ENCODE measurements around the gene STX1B. TPM values are rescaled to one million over a fixed set of nuclear protein-coding genes. Genes with fewer than 3 reads are reported as not detected.
"Not testable (repeated sequence)": the region's sequence is repeated elsewhere in the genome, so short reads cannot be mapped to it uniquely, and the experiment has no call there.

STX1B gene
- total and polyA plus RNA-seq, 9 donors: 0.66 to 2.9 (median 1.6) TPM

DNA sequence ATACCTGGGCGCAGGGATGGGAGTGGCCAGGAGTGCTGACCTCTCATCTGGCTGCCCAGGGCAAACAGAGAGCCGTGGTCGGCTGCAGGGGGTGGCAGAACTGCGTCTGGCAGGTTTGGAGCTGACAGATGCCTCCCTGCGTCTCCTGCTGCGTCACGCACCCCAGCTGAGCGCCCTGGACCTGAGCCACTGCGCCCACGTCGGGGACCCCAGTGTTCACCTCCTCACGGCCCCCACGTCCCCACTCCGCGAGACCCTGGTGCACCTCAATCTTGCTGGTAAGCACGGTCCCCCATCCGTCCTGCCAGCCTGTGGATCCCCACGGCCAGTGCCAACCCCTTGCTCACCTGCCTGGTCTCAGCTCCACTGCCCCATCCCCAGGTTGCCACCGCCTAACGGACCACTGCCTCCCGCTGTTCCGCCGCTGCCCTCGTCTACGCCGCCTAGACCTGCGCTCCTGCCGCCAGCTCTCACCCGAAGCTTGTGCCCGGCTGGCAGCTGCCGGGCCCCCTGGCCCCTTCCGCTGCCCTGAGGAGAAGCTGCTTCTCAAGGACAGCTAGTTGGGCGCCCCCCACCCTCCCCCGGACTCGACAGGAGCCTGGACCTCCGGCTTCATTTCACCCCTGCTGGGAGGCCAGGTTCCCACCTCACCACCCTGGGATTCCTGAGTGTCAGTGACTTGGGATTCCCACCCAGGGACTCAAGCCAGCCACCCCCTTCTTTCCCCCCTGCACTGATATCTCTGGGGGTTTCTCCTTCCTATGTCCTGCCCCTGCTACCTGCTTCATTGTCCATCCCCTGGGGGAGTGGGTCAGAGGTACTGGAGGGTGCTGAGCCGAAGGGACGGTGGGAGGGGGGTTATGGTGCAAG lies 63.5 kb downstream of the STX1B start:
- WGBS (ENCODE audit: insufficient coverage): 83% methylated on average over 29 of the region's 38 CpGs
- peak; percentile 54 for DNase-seq

GRCh38 chr16:30944352-30944751 lies 66.1 kb downstream of the STX1B start:
- peaks cover 40% of the 10 kb centered on the region for H3K36me3 ChIP-seq (ENCODE audit: control insufficient read depth, insufficient read depth, low read length)
- H3K27ac ChIP-seq (ENCODE audit: low read length): no peak overlapping the region
- no peaks in the 10 kb centered on the region for H3K27me3 ChIP-seq (ENCODE audit: control insufficient read depth, insufficient read depth, low read length)

More for the DNA sequence above, 63.5 kb downstream of the STX1B start:
- Histone ChIP-seq H3K27me3 (ENCODE audit: control insufficient read depth, insufficient read depth, low read length) (no peaks in the 10 kb centered on the region), H3K27ac (ENCODE audit: low read length) (no peak overlapping the region), H3K4me3 (ENCODE audit: low read length) (no peak overlapping the region), H3K36me3 (ENCODE audit: control insufficient read depth, insufficient read depth, low read length) (peaks cover 28% of the 10 kb centered on the region), H3K9me3 (replicated peaks; ENCODE audit: control insufficient read depth, low read depth, low read length) (no peaks in the 10 kb centered on the region), H3K4me1 (ENCODE audit: control insufficient read depth, insufficient read depth, low read length) (peaks cover 40% of the 10 kb centered on the region)

DNA sequence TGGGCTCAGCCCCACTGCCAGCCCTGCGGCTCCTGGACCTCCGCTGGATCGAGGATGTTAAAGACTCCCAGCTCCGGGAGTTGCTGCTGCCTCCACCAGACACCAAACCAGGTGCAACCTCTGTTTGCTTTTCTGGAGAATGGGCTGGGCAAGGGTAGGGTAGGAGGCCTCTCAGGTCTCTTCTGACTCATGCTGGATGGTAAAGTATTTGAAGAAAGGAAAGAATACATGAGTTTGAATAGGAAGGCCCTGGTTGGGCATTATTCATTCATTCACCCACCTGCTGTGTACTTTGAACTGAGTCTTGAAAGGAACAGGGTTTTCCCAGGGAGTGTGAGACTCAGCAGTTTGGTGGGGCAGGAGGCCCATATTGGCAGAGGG lies 68.0 kb downstream of the STX1B start:
- Histone ChIP-seq H3K4me3 (ENCODE audit: low read length) (no peak overlapping the region), H3K27ac (ENCODE audit: low read length) (no peak overlapping the region), H3K36me3 (ENCODE audit: control insufficient read depth, insufficient read depth, low read length) (peaks cover 42% of the 10 kb centered on the region), H3K27me3 (ENCODE audit: control insufficient read depth, insufficient read depth, low read length) (no peaks in the 10 kb centered on the region), H3K4me1 (ENCODE audit: control insufficient read depth, insufficient read depth, low read length) (peaks cover 15% of the 10 kb centered on the region), H3K9me3 (replicated peaks; ENCODE audit: control insufficient read depth, low read depth, low read length) (no peaks in the 10 kb centered on the region)
- no peak for DNase-seq
- 88% methylated on average over 2 of the region's 4 CpGs for WGBS (ENCODE audit: insufficient coverage)

More at GRCh38 chr16:30944352-30944751, 66.1 kb downstream of the STX1B start:
- Histone ChIP-seq H3K4me3 (ENCODE audit: low read length) (no peak overlapping the region), H3K4me1 (ENCODE audit: control insufficient read depth, insufficient read depth, low read length) (peaks cover 24% of the 10 kb centered on the region), H3K9me3 (replicated peaks; ENCODE audit: control insufficient read depth, low read depth, low read length) (no peaks in the 10 kb centered on the region)
- no peak for DNase-seq

GRCh38 chr16:30941600-30942425 lies 68.6 kb downstream of the STX1B start:
- Histone ChIP-seq H3K27ac (ENCODE audit: low read length) (peak overlapping the region; percentile 20), H3K36me3 (ENCODE audit: control insufficient read depth, insufficient read depth, low read length) (peaks cover 48% of the 10 kb centered on the region), H3K9me3 (replicated peaks; ENCODE audit: control insufficient read depth, low read depth, low read length) (no peaks in the 10 kb centered on the region), H3K27me3 (ENCODE audit: control insufficient read depth, insufficient read depth, low read length) (no peaks in the 10 kb centered on the region), H3K4me1 (ENCODE audit: control insufficient read depth, insufficient read depth, low read length) (peaks cover 16% of the 10 kb centered on the region), H3K4me3 (ENCODE audit: low read length) (no peak overlapping the region)
- peak; percentile 69 for DNase-seq
- WGBS (ENCODE audit: insufficient coverage): 25% methylated on average over 14 of the region's 15 CpGs

GRCh38 chr16:30939571-30939970 lies 70.9 kb downstream of the STX1B start:
- H3K27me3 ChIP-seq (ENCODE audit: control insufficient read depth, insufficient read depth, low read length); H3K27ac ChIP-seq (ENCODE audit: low read length); DNase-seq; H3K9me3 ChIP-seq (replicated peaks; ENCODE audit: control insufficient read depth, low read depth, low read length); H3K4me3 ChIP-seq (ENCODE audit: low read length): not testable (repeated sequence)
- H3K36me3 ChIP-seq (ENCODE audit: control insufficient read depth, insufficient read depth, low read length): peaks cover 56% of the 10 kb centered on the region
- H3K4me1 ChIP-seq (ENCODE audit: control insufficient read depth, insufficient read depth, low read length): peaks cover 16% of the 10 kb centered on the region
- WGBS (ENCODE audit: insufficient coverage): 96% methylated on average over 6 of the region's 8 CpGs

Other genes with a start within 250 kb of the STX1B start
- 1.8 TPM for gene CFAP119, start 248.6 kb downstream of the STX1B start, total RNA-seq
- 1 to 10 TPM; 1.6 to 3.5 (median 2.6) TPM for gene CFAP119, start 248.6 kb downstream of the STX1B start, polyA plus RNA-seq (ENCODE audit: insufficient read depth in 1 of 8, insufficient read length in 8 of 8, low replicate concordance in 1 of 8)
- 43.9 TPM for gene RNF40, start 248.3 kb downstream of the STX1B start, total RNA-seq
- 10 to 100 TPM; 46.3 to 72.0 (median 56.9) TPM for gene RNF40, start 248.3 kb downstream of the STX1B start, polyA plus RNA-seq (ENCODE audit: insufficient read depth in 1 of 8, insufficient read length in 8 of 8, low replicate concordance in 1 of 8)
- 12.4 TPM for gene ZNF629, start 223.4 kb downstream of the STX1B start, total RNA-seq
- gene ZNF629, start 223.4 kb downstream of the STX1B start, polyA plus RNA-seq (ENCODE audit: insufficient read depth in 1 of 8, insufficient read length in 8 of 8, low replicate concordance in 1 of 8): 10 to 100 TPM; 12.7 to 18.9 (median 15.3) TPM
- 47.6 TPM for gene BCL7C, start 116.6 kb downstream of the STX1B start, total RNA-seq
- gene BCL7C, start 116.6 kb downstream of the STX1B start, polyA plus RNA-seq (ENCODE audit: insufficient read depth in 1 of 8, insufficient read length in 8 of 8, low replicate concordance in 1 of 8): 10 to 100 TPM; 29.2 to 41.8 (median 34.8) TPM
- 1.7 TPM for gene CTF1, start 114.0 kb downstream of the STX1B start, total RNA-seq
- 10 to 100 TPM in 3 of 8 donors, 1 to 10 TPM in 5; 8.9 to 11.9 (median 9.8) TPM for gene CTF1, start 114.0 kb downstream of the STX1B start, polyA plus RNA-seq (ENCODE audit: insufficient read depth in 1 of 8, insufficient read length in 8 of 8, low replicate concordance in 1 of 8)
- 6.3 TPM for gene FBXL19, start 87.1 kb downstream of the STX1B start, total RNA-seq
- 10 to 100 TPM in 7 of 8 donors, 1 to 10 TPM in 1; 8.2 to 17.7 (median 11.8) TPM for gene FBXL19, start 87.1 kb downstream of the STX1B start, polyA plus RNA-seq (ENCODE audit: insufficient read depth in 1 of 8, insufficient read length in 8 of 8, low replicate concordance in 1 of 8)
- 11.8 TPM for gene ORAI3, start 61.6 kb downstream of the STX1B start, total RNA-seq
- gene ORAI3, start 61.6 kb downstream of the STX1B start, polyA plus RNA-seq (ENCODE audit: insufficient read depth in 1 of 8, insufficient read length in 8 of 8, low replicate concordance in 1 of 8): 10 to 100 TPM in 7 of 8 donors, 1 to 10 TPM in 1; 8.9 to 14.0 (median 11.1) TPM
- 2.7 TPM for gene SETD1A, start 52.9 kb downstream of the STX1B start, total RNA-seq
- gene SETD1A, start 52.9 kb downstream of the STX1B start, polyA plus RNA-seq (ENCODE audit: insufficient read depth in 1 of 8, insufficient read length in 8 of 8, low replicate concordance in 1 of 8): 10 to 100 TPM in 7 of 8 donors, 1 to 10 TPM in 1; 9.8 to 16.5 (median 13.1) TPM
- 13.7 TPM for gene HSD3B7, start 25.4 kb downstream of the STX1B start, total RNA-seq
- gene HSD3B7, start 25.4 kb downstream of the STX1B start, polyA plus RNA-seq (ENCODE audit: insufficient read depth in 1 of 8, insufficient read length in 8 of 8, low replicate concordance in 1 of 8): 1 to 10 TPM; 7.3 to 10.0 (median 8.7) TPM
- gene STX4, start 22.9 kb upstream of the STX1B start, total RNA-seq: 25.7 TPM
- gene STX4, start 22.9 kb upstream of the STX1B start, polyA plus RNA-seq (ENCODE audit: insufficient read depth in 1 of 8, insufficient read length in 8 of 8, low replicate concordance in 1 of 8): 10 to 100 TPM; 38.0 to 49.8 (median 43.4) TPM
- gene ZNF668, start 63.6 kb upstream of the STX1B start, total RNA-seq: 4.3 TPM
- 10 to 100 TPM in 6 of 8 donors, 1 to 10 TPM in 2; 8.5 to 12.3 (median 10.9) TPM for gene ZNF668, start 63.6 kb upstream of the STX1B start, polyA plus RNA-seq (ENCODE audit: insufficient read depth in 1 of 8, insufficient read length in 8 of 8, low replicate concordance in 1 of 8)
- gene ZNF646, start 63.8 kb upstream of the STX1B start, total RNA-seq: 8.0 TPM
- gene ZNF646, start 63.8 kb upstream of the STX1B start, polyA plus RNA-seq (ENCODE audit: insufficient read depth in 1 of 8, insufficient read length in 8 of 8, low replicate concordance in 1 of 8): 10 to 100 TPM in 3 of 8 donors, 1 to 10 TPM in 5; 7.9 to 11.6 (median 9.8) TPM
- 11.5 TPM for gene PRSS53, start 78.3 kb upstream of the STX1B start, total RNA-seq
- gene PRSS53, start 78.3 kb upstream of the STX1B start, polyA plus RNA-seq (ENCODE audit: insufficient read depth in 1 of 8, insufficient read length in 8 of 8, low replicate concordance in 1 of 8): 1 to 10 TPM; 1.8 to 6.3 (median 4.4) TPM
- gene VKORC1, start 84.2 kb upstream of the STX1B start, total RNA-seq: 39.6 TPM
- gene VKORC1, start 84.2 kb upstream of the STX1B start, polyA plus RNA-seq (ENCODE audit: insufficient read depth in 1 of 8, insufficient read length in 8 of 8, low replicate concordance in 1 of 8): 10 to 100 TPM; 55.0 to 75.2 (median 63.4) TPM
- gene BCKDK, start 97.7 kb upstream of the STX1B start, total RNA-seq: 12.7 TPM
- gene BCKDK, start 97.7 kb upstream of the STX1B start, polyA plus RNA-seq (ENCODE audit: insufficient read depth in 1 of 8, insufficient read length in 8 of 8, low replicate concordance in 1 of 8): 10 to 100 TPM; 24.8 to 33.3 (median 30.0) TPM
- 65.2 TPM for gene KAT8, start 107.0 kb upstream of the STX1B start, total RNA-seq
- gene KAT8, start 107.0 kb upstream of the STX1B start, polyA plus RNA-seq (ENCODE audit: insufficient read depth in 1 of 8, insufficient read length in 8 of 8, low replicate concordance in 1 of 8): 10 to 100 TPM; 45.9 to 55.1 (median 52.7) TPM
- not detected for gene PRSS8, start 125.1 kb upstream of the STX1B start, total RNA-seq
- gene PRSS8, start 125.1 kb upstream of the STX1B start, polyA plus RNA-seq (ENCODE audit: insufficient read depth in 1 of 8, insufficient read length in 8 of 8, low replicate concordance in 1 of 8): 10 to 100 TPM in 1 of 8 donors, 1 to 10 TPM in 2, under 1 TPM in 4, not detected in 1; 0.14 to 13.1 (median 0.47) TPM
- gene PRSS36, start 139.4 kb upstream of the STX1B start, total RNA-seq: 2.3 TPM
- gene PRSS36, start 139.4 kb upstream of the STX1B start, polyA plus RNA-seq (ENCODE audit: insufficient read depth in 1 of 8, insufficient read length in 8 of 8, low replicate concordance in 1 of 8): 1 to 10 TPM in 6 of 8 donors, under 1 TPM in 2; 0.55 to 2.6 (median 1.6) TPM
- gene FUS, start 169.5 kb upstream of the STX1B start, total RNA-seq: 35.6 TPM
- 100 to 1,000 TPM; 413 to 585 (median 491) TPM for gene FUS, start 169.5 kb upstream of the STX1B start, polyA plus RNA-seq (ENCODE audit: insufficient read depth in 1 of 8, insufficient read length in 8 of 8, low replicate concordance in 1 of 8)
- gene PYCARD, start 192.1 kb upstream of the STX1B start, total RNA-seq: 9.4 TPM
- 10 to 100 TPM in 2 of 8 donors, 1 to 10 TPM in 6; 5.9 to 10.9 (median 8.3) TPM for gene PYCARD, start 192.1 kb upstream of the STX1B start, polyA plus RNA-seq (ENCODE audit: insufficient read depth in 1 of 8, insufficient read length in 8 of 8, low replicate concordance in 1 of 8)
- 55.5 TPM for gene TRIM72, start 203.5 kb upstream of the STX1B start, total RNA-seq
- 10 to 100 TPM; 47.7 to 83.0 (median 59.7) TPM for gene TRIM72, start 203.5 kb upstream of the STX1B start, polyA plus RNA-seq (ENCODE audit: insufficient read depth in 1 of 8, insufficient read length in 8 of 8, low replicate concordance in 1 of 8)
- gene PYDC1, start 206.5 kb upstream of the STX1B start, total RNA-seq: not detected
- 1 to 10 TPM in 2 of 8 donors, under 1 TPM in 5, not detected in 1; 0.37 to 2.0 (median 0.84) TPM for gene PYDC1, start 206.5 kb upstream of the STX1B start, polyA plus RNA-seq (ENCODE audit: insufficient read depth in 1 of 8, insufficient read length in 8 of 8, low replicate concordance in 1 of 8)
- 3.4 TPM for gene ITGAM, start 249.3 kb upstream of the STX1B start, total RNA-seq
- 1 to 10 TPM; 3.0 to 4.5 (median 4.0) TPM for gene ITGAM, start 249.3 kb upstream of the STX1B start, polyA plus RNA-seq (ENCODE audit: insufficient read depth in 1 of 8, insufficient read length in 8 of 8, low replicate concordance in 1 of 8)

Measured in muscle of leg (tissue), 11 donors.